ENCODE data around the gene MUC5B.

- TF ChIP-seq CTCF (conservative IDR thresholded peaks at IDR 0.05 in 1 of 2, IDR thresholded peaks at IDR 0.05 in 1 of 2; ENCODE audit: low read depth in 1 of 2, low read length in 2 of 2) (no peak), EZH2 (IDR thresholded peaks at IDR 0.05; ENCODE audit: low read length, missing control alignments) (no peak)
These were observed 49.7 kb downstream of the MUC5B start for GRCh38 chr11:1272531-1272930.
